ENCODE measurements around the gene DCAF12.

The DCAF12 gene

GRCh38 chr9:34085581-34086500 is 40.7 kb downstream of the DCAF12 start:
- TF ChIP-seq POLR2A (IDR thresholded peaks at IDR 0.05; ENCODE audit: low read depth, low read length) (no peak), POLR2AphosphoS5 (IDR thresholded peaks at IDR 0.05; ENCODE audit: low read depth, low read length) (no peak), TAF1 (IDR thresholded peaks at IDR 0.05; ENCODE audit: borderline replicate concordance, low read depth, low read length) (no peak)
- DNase-seq (ENCODE audit: insufficient read length) (no peak), FAIRE-seq (no peak)

GRCh38 chr9:34084562-34084961 is 41.9 kb downstream of the DCAF12 start:
- TF ChIP-seq POLR2A (IDR thresholded peaks at IDR 0.05; ENCODE audit: low read depth, low read length) (no peak), TAF1 (IDR thresholded peaks at IDR 0.05; ENCODE audit: borderline replicate concordance, low read depth, low read length) (no peak), POLR2AphosphoS5 (IDR thresholded peaks at IDR 0.05; ENCODE audit: low read depth, low read length) (no peak)
- FAIRE-seq = no peak
- DNase-seq (ENCODE audit: insufficient read length) = no peak

GRCh38 chr9:34079181-34079580 is 47.3 kb downstream of the DCAF12 start:
- DNase-seq (ENCODE audit: insufficient read length) = no peak
- no peak for FAIRE-seq
- TF ChIP-seq TAF1 (IDR thresholded peaks at IDR 0.05; ENCODE audit: borderline replicate concordance, low read depth, low read length) = no peak
- TF ChIP-seq POLR2AphosphoS5 (IDR thresholded peaks at IDR 0.05; ENCODE audit: low read depth, low read length) = no peak
- TF ChIP-seq POLR2A (IDR thresholded peaks at IDR 0.05; ENCODE audit: low read depth, low read length) = no peak

GRCh38 chr9:34072868-34073590 is 53.5 kb downstream of the DCAF12 start:
- no peak for FAIRE-seq

GRCh38 chr9:34072410-34072809 is 54.1 kb downstream of the DCAF12 start:
- no peak for TF ChIP-seq TAF1 (IDR thresholded peaks at IDR 0.05; ENCODE audit: borderline replicate concordance, low read depth, low read length)
- no peak for TF ChIP-seq POLR2AphosphoS5 (IDR thresholded peaks at IDR 0.05; ENCODE audit: low read depth, low read length)
- DNase-seq (ENCODE audit: insufficient read length) = no peak
- FAIRE-seq = no peak

More at GRCh38 chr9:34072868-34073590, 53.5 kb downstream of the DCAF12 start:
- TF ChIP-seq TAF1 (IDR thresholded peaks at IDR 0.05; ENCODE audit: borderline replicate concordance, low read depth, low read length) = no peak
- no peak for TF ChIP-seq POLR2AphosphoS5 (IDR thresholded peaks at IDR 0.05; ENCODE audit: low read depth, low read length)
- TF ChIP-seq POLR2A (IDR thresholded peaks at IDR 0.05; ENCODE audit: low read depth, low read length) = no peak
- no peak for DNase-seq (ENCODE audit: insufficient read length)

- TF ChIP-seq POLR2AphosphoS5 (IDR thresholded peaks at IDR 0.05; ENCODE audit: low read depth, low read length) (no peak), POLR2A (IDR thresholded peaks at IDR 0.05; ENCODE audit: low read depth, low read length) (no peak)
- DNase-seq (ENCODE audit: insufficient read length) = no peak
- no peak for FAIRE-seq
These were observed 55.7 kb downstream of the DCAF12 start for GRCh38 chr9:34070606-34071324.

- TF ChIP-seq TAF1 (IDR thresholded peaks at IDR 0.05; ENCODE audit: borderline replicate concordance, low read depth, low read length) (no peak), POLR2A (IDR thresholded peaks at IDR 0.05; ENCODE audit: low read depth, low read length) (no peak), POLR2AphosphoS5 (IDR thresholded peaks at IDR 0.05; ENCODE audit: low read depth, low read length) (no peak)
- DNase-seq (ENCODE audit: insufficient read length) (no peak), FAIRE-seq (no peak)
These were observed 56.7 kb downstream of the DCAF12 start for GRCh38 chr9:34069831-34070230.

- DNase-seq (ENCODE audit: insufficient read length) (no peak), FAIRE-seq (no peak)
- TF ChIP-seq POLR2A (IDR thresholded peaks at IDR 0.05; ENCODE audit: low read depth, low read length) (no peak), TAF1 (IDR thresholded peaks at IDR 0.05; ENCODE audit: borderline replicate concordance, low read depth, low read length) (no peak), POLR2AphosphoS5 (IDR thresholded peaks at IDR 0.05; ENCODE audit: low read depth, low read length) (no peak)
These were observed 61.0 kb downstream of the DCAF12 start for GRCh38 chr9:34065541-34065940.

GRCh38 chr9:34059954-34060353 is 66.5 kb downstream of the DCAF12 start:
- no peak for TF ChIP-seq TAF1 (IDR thresholded peaks at IDR 0.05; ENCODE audit: borderline replicate concordance, low read depth, low read length)
- TF ChIP-seq POLR2A (IDR thresholded peaks at IDR 0.05; ENCODE audit: low read depth, low read length) = no peak
- TF ChIP-seq POLR2AphosphoS5 (IDR thresholded peaks at IDR 0.05; ENCODE audit: low read depth, low read length) = no peak
- no peak for FAIRE-seq
- DNase-seq (ENCODE audit: insufficient read length) = no peak

GRCh38 chr9:34059281-34059680 is 67.2 kb downstream of the DCAF12 start:
- no peak for FAIRE-seq
- DNase-seq (ENCODE audit: insufficient read length) = no peak
- no peak for TF ChIP-seq POLR2A (IDR thresholded peaks at IDR 0.05; ENCODE audit: low read depth, low read length)
- no peak for TF ChIP-seq TAF1 (IDR thresholded peaks at IDR 0.05; ENCODE audit: borderline replicate concordance, low read depth, low read length)

GRCh38 chr9:34049630-34050384 is 76.7 kb downstream of the DCAF12 start:
- FAIRE-seq (no peak), DNase-seq (ENCODE audit: insufficient read length) (no peak)
- TF ChIP-seq POLR2A (IDR thresholded peaks at IDR 0.05; ENCODE audit: low read depth, low read length) = no peak
- TF ChIP-seq POLR2AphosphoS5 (IDR thresholded peaks at IDR 0.05; ENCODE audit: low read depth, low read length) = no peak
- TF ChIP-seq TAF1 (IDR thresholded peaks at IDR 0.05; ENCODE audit: borderline replicate concordance, low read depth, low read length) = no peak
